ENCODE results near the gene SDHC.

GRCh38 chr1:161307230-161307768 is 6.9 kb upstream of the SDHC start:
- TF ChIP-seq, protein P1, sequence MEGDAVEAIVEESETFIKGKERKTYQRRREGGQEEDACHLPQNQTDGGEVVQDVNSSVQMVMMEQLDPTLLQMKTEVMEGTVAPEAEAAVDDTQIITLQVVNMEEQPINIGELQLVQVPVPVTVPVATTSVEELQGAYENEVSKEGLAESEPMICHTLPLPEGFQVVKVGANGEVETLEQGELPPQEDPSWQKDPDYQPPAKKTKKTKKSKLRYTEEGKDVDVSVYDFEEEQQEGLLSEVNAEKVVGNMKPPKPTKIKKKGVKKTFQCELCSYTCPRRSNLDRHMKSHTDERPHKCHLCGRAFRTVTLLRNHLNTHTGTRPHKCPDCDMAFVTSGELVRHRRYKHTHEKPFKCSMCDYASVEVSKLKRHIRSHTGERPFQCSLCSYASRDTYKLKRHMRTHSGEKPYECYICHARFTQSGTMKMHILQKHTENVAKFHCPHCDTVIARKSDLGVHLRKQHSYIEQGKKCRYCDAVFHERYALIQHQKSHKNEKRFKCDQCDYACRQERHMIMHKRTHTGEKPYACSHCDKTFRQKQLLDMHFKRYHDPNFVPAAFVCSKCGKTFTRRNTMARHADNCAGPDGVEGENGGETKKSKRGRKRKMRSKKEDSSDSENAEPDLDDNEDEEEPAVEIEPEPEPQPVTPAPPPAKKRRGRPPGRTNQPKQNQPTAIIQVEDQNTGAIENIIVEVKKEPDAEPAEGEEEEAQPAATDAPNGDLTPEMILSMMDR (conservative IDR thresholded peaks at IDR 0.05; ENCODE audit: low read length): no peak
- TF ChIP-seq EZH2phosphoT487 (IDR thresholded peaks at IDR 0.05; ENCODE audit: borderline replicate concordance): no peak
